ENCODE results near the gene CAMK1D. TPM values are rescaled to one million over a fixed set of nuclear protein-coding genes. Genes with fewer than 3 reads are reported as not detected.

The CAMK1D gene
- total RNA-seq, 1 experiment from 2014 or later: 6.3 TPM

DNA sequence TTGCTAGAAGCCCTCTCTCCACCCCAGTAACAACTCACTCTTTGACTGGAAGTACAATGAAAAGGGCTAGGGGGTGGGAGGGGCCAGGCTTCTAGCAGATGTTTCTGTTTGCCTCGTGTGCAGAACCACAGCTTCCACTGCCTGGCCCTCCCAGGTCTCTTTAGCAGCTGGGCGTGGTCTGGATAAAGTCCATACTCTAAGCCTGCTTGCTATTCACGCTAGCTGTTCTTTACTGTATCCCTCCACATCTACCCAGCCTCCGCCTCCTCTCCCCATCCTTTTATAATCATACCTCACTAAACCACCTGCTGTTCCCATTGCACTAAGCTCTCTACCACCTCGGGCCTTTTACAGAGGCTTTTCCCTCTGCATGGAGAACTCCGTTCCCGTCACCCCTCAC, 288.8 kb downstream of the CAMK1D start:
- Histone ChIP-seq H3K23me2 (ENCODE audit: insufficient read length, low read depth, low read length, poor library complexity, severe bottlenecking) (no peaks in the 10 kb centered on the region), H4K20me1 (ENCODE audit: control insufficient read depth, insufficient read depth, insufficient read length) (no peaks in the 10 kb centered on the region)

More for the DNA sequence above, 288.8 kb downstream of the CAMK1D start:
- H3K56ac ChIP-seq (ENCODE audit: insufficient read length, low read depth, low read length): no peak overlapping the region
- no peaks in the 10 kb centered on the region; a peak in 1 of 7 replicates for H3K36me3 Mint-ChIP-seq (ENCODE audit: insufficient read depth in 1 of 3, low read depth in 3 of 3)
- no peak overlapping the region for H2BK15ac ChIP-seq (ENCODE audit: low read depth, low read length)
- H3K79me2 ChIP-seq (ENCODE audit: insufficient read depth, low read length): no peaks in the 10 kb centered on the region
- H2BK20ac ChIP-seq (ENCODE audit: low read depth, low read length, poor library complexity, severe bottlenecking): no peak overlapping the region
- no peak overlapping the region for H4K5ac ChIP-seq (ENCODE audit: insufficient read length, low read depth, low read length)
- peaks cover 19 to 24% of the 10 kb centered on the region in 2 experiments for H3K4me1 Mint-ChIP-seq
- H2AK5ac ChIP-seq (ENCODE audit: insufficient read length, low read length): no peak overlapping the region
- H3K14ac ChIP-seq (ENCODE audit: insufficient read depth, low read length): no peak overlapping the region
- no peak overlapping the region for H2BK12ac ChIP-seq (ENCODE audit: insufficient read length, low read depth, low read length)
- no peak overlapping the region for H4K8ac ChIP-seq (replicated peaks; ENCODE audit: insufficient read length, low read depth, low read length)
- H3T11ph ChIP-seq (ENCODE audit: low read length): no peak overlapping the region
- TF ChIP-seq, protein P1, sequence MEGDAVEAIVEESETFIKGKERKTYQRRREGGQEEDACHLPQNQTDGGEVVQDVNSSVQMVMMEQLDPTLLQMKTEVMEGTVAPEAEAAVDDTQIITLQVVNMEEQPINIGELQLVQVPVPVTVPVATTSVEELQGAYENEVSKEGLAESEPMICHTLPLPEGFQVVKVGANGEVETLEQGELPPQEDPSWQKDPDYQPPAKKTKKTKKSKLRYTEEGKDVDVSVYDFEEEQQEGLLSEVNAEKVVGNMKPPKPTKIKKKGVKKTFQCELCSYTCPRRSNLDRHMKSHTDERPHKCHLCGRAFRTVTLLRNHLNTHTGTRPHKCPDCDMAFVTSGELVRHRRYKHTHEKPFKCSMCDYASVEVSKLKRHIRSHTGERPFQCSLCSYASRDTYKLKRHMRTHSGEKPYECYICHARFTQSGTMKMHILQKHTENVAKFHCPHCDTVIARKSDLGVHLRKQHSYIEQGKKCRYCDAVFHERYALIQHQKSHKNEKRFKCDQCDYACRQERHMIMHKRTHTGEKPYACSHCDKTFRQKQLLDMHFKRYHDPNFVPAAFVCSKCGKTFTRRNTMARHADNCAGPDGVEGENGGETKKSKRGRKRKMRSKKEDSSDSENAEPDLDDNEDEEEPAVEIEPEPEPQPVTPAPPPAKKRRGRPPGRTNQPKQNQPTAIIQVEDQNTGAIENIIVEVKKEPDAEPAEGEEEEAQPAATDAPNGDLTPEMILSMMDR (conservative IDR thresholded peaks at IDR 0.05): no peak
- H3K9me3 ChIP-seq (ENCODE audit: control insufficient read depth, low read depth, low read length): no peaks in the 10 kb centered on the region
- no peaks in the 10 kb centered on the region for H3K27me3 Mint-ChIP-seq (ENCODE audit: low read depth)
- no peaks in the 10 kb centered on the region for H3K27me3 ChIP-seq (ENCODE audit: insufficient read depth, low read length)
- no peak overlapping the region for H3K23ac ChIP-seq (ENCODE audit: insufficient read length, low read depth, low read length)
- no peak overlapping the region for H3K4ac ChIP-seq (ENCODE audit: low read depth, low read length)
- WGBS (ENCODE audit: extremely low coverage, insufficient read length, low lambda C conversion rate): no CpG with 5 or more reads among the region's 7 CpGs
- no peak overlapping the region for H2BK5ac ChIP-seq (ENCODE audit: insufficient read length, low read length)
- no peak for DNase-seq
- no peak overlapping the region for H3K27ac ChIP-seq (ENCODE audit: insufficient read length, low read depth, low read length)
- no peak overlapping the region for H3K4me3 Mint-ChIP-seq
- no peaks in the 10 kb centered on the region for H3K79me1 ChIP-seq (ENCODE audit: insufficient read depth, low read depth, low read length, poor library complexity, severe bottlenecking)
- H3K9ac ChIP-seq (ENCODE audit: extremely low read depth, insufficient read length, low read length): no peak overlapping the region
- no peaks in the 10 kb centered on the region for H3K9me3 Mint-ChIP-seq
- H3K27ac Mint-ChIP-seq: no peak overlapping the region; a peak in 1 of 7 replicates
- H3K18ac ChIP-seq (ENCODE audit: insufficient read length, low read depth, low read length): no peak overlapping the region
- no peaks in the 10 kb centered on the region; the same call in 1 of the 2 replicates for H3K4me1 ChIP-seq (ENCODE audit: insufficient read depth, low read length)
- no peak overlapping the region for H2AFZ ChIP-seq (ENCODE audit: low read length)
- no peak overlapping the region for H3K4me2 ChIP-seq (ENCODE audit: insufficient read depth, insufficient read length, low read length)
- no peak overlapping the region for H2BK120ac ChIP-seq (ENCODE audit: low read depth, low read length, poor library complexity, severe bottlenecking)
- no peak overlapping the region for H4K91ac ChIP-seq (ENCODE audit: insufficient read length, low read depth, low read length)

All from H9 (cell line).